Subcutaneous abdominal adipose tissue (tissue), 5 donors: ENCODE measurements around the gene MYL5.
A peak's percentile ranks its signal among the peaks of the same experiment; 100 is the strongest.

Experiments used
- H3K27ac ChIP-seq: one replicate; pipeline ENCODE4 v1.7.0; 2013; ENCODE audit warnings: low read depth, mild to moderate bottlenecking, inconsistent platforms, low read length, moderate library complexity
- H3K27me3 ChIP-seq, 5 donors: one replicate each; pipeline ENCODE4 v1.7.0; 2013; ENCODE audit warnings: low read length in 5 of 5, inconsistent platforms in 1 of 5; ENCODE audit not compliant: control insufficient read depth in 5 of 5, insufficient read depth in 4 of 5
- H3K36me3 ChIP-seq, 5 donors: one replicate each; pipeline ENCODE4 v1.7.0; 2013; ENCODE audit warnings: low read length in 5 of 5; ENCODE audit not compliant: control insufficient read depth in 5 of 5, insufficient read depth in 5 of 5
- H3K4me1 ChIP-seq, 5 donors: one replicate each; pipeline ENCODE4 v1.7.0; 2013; ENCODE audit warnings: low read length in 5 of 5, mild to moderate bottlenecking in 3 of 5, moderate library complexity in 1 of 5; ENCODE audit not compliant: control insufficient read depth in 5 of 5, insufficient read depth in 5 of 5
- H3K4me3 ChIP-seq, 5 donors: one replicate each; pipeline ENCODE4 v1.7.0; 2013; ENCODE audit warnings: low read length in 5 of 5, low read depth in 1 of 5
- H3K9ac ChIP-seq, 5 donors: one replicate each; pipeline ENCODE4 v1.7.0; 2013; ENCODE audit warnings: low read length in 5 of 5, mild to moderate bottlenecking in 4 of 5, moderate library complexity in 3 of 5
- H3K9me3 ChIP-seq, 5 donors: one replicate each; pipeline ENCODE4 v1.7.0; 2013; ENCODE audit warnings: low read length in 5 of 5; ENCODE audit not compliant: control insufficient read depth in 5 of 5
- donor health status: healthy.
- donor health status: healthy.
- donor health status: healthy.
- donor health status: healthy.
- donor health status: healthy.

The MYL5 gene, protein sequence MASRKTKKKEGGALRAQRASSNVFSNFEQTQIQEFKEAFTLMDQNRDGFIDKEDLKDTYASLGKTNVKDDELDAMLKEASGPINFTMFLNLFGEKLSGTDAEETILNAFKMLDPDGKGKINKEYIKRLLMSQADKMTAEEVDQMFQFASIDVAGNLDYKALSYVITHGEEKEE

DNA sequence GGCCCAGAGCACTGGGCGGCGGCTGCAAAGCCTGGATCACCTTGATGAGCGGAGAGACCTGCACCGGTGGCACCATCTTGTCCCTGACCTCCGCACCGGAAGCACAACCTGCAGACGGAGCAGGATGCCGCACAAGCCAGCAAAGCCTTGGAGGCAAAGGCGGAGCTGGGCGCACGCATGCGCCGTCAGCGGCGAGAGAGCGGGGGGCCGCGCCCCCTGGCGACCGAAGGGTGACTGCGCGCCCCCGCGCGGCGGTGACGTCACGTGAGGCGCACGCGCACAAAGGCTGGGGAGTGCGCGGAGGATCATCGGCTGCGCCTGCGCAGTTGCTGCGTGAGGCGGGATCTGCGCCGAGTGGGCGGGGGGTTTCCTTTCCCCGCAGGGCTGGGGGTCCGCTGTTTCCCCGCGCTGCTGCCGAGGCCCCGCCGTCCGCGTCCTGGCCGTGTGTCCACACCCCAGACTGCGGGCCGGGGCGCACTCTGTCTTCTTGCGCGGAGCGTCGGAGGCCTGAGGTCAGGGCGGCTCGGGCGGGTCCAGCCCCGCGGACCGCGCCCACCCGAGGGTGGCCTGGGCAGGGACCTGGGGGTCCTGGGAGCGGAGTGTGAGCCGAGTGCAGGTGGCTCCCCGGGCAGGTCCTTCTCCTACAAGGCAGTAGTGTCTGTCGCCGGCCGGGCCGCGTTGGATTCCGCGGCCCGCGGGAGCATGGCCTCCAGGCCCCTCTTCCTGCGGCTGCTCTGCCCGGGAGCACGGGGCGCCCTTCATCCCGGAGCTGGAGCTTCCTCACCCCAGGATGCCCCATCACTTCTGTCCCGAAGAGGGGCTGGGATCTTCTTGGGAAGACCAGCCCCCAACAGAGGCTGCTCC is at the start of gene MYL5, which contains the start of gene ATP5ME:
TSS of gene MYL5 (plus strand) at position 371 of the 864 bp plus-strand sequence. CDS start 3,485 bp downstream, outside the sequence.
TSS of gene ATP5ME (minus strand) at position 105 of the 864 bp plus-strand sequence. CDS start at position 76, 29 bp downstream.
- Histone ChIP-seq H3K4me1 (peaks cover 3 to 29% (median 25%) of the 10 kb centered on the region in 5 donors), H3K27ac (peak within 1 kb of the TSS; percentile 97)

GRCh38 chr4:624705-625590 is 49.4 kb upstream of the MYL5 start, which contains the start of gene PDE6B:
TSS of gene PDE6B (plus strand) at chr4:625573. CDS start at chr4:625627, 54 bp downstream.
- Histone ChIP-seq H3K9ac (no peak within 1 kb of the TSS), H3K27ac (no peak within 1 kb of the TSS), H3K4me3 (no peak within 1 kb of the TSS), H3K9me3 (no peaks in the 10 kb centered on the region), H3K27me3 (peaks cover 0 to 23% (median 12%) of the 10 kb centered on the region in 5 donors), H3K4me1 (no peaks in the 10 kb centered on the region), H3K36me3 (no peaks in the 10 kb centered on the region)

More for the DNA sequence above, at the start of gene MYL5, which contains the start of gene ATP5ME:
- peak within 1 kb of the TSS; percentile 63 to 100 (median 99) for H3K9ac ChIP-seq
- H3K9me3 ChIP-seq: no peaks in the 10 kb centered on the region
- H3K4me3 ChIP-seq: peak within 1 kb of the TSS; percentile 63 to 92 (median 82)
- peaks cover 0 to 22% (median 19%) of the 10 kb centered on the region in 5 donors for H3K36me3 ChIP-seq
- H3K27me3 ChIP-seq: no peaks in the 10 kb centered on the region

GRCh38 chr4:625631-626161 is 48.6 kb upstream of the MYL5 start:
- Histone ChIP-seq H3K9ac (no peak overlapping the region), H3K4me3 (no peak overlapping the region), H3K9me3 (no peaks in the 10 kb centered on the region), H3K36me3 (no peaks in the 10 kb centered on the region), H3K27ac (no peak overlapping the region), H3K4me1 (no peaks in the 10 kb centered on the region), H3K27me3 (peaks cover 0 to 21% (median 16%) of the 10 kb centered on the region in 5 donors)

- Histone ChIP-seq H3K9me3 (peaks cover 0 to 3% (median 1%) of the 10 kb centered on the region in 5 donors), H3K9ac (no peak overlapping the region), H3K4me1 (no peaks in the 10 kb centered on the region), H3K36me3 (no peaks in the 10 kb centered on the region), H3K27me3 (peaks cover 0 to 21% (median 16%) of the 10 kb centered on the region in 5 donors), H3K4me3 (no peak overlapping the region), H3K27ac (no peak overlapping the region)
Observed at GRCh38 chr4:626201-627091, 47.9 kb upstream of the MYL5 start.

DNA sequence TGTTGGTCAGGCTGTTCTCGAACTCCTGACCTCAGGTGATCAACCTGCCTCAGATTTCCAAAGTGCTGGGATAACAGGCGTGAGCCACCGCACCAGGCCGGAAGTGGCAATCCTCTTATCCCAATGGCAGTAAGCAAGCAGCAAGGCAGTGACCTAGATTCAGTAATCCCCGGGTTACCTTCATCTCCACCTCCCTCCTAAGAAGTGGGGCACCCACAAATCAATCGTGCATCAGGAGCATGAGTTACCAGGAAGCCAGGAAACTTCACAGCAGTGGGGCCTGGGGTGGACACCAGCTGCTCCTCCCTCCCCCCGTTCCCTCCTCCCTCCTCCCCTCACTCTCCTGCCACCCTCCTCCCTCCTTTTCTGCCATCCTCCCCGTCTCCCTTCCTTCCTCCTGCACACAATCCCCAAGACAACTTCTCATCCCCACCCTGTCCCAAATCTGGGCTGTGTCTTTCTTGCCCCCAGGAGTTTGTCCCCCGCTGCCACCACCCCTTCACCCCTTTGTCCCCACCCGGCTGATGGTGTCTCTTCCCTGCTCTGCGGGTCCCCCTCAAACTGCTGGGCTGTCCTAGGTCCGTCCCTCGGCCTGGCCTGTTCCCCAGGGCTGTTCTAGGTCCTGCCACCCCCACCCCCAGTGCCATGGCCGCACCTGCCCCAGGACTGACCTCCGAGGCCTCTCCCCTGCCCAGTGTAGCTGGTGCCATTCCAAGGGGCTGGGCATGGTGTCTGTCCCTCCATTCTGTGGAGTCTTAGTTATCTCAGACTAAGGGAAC is 46.8 kb upstream of the MYL5 start:
- peaks cover 4 to 14% (median 11%) of the 10 kb centered on the region in 5 donors for H3K9me3 ChIP-seq
- peaks cover 0 to 21% (median 16%) of the 10 kb centered on the region in 5 donors for H3K27me3 ChIP-seq

DNA sequence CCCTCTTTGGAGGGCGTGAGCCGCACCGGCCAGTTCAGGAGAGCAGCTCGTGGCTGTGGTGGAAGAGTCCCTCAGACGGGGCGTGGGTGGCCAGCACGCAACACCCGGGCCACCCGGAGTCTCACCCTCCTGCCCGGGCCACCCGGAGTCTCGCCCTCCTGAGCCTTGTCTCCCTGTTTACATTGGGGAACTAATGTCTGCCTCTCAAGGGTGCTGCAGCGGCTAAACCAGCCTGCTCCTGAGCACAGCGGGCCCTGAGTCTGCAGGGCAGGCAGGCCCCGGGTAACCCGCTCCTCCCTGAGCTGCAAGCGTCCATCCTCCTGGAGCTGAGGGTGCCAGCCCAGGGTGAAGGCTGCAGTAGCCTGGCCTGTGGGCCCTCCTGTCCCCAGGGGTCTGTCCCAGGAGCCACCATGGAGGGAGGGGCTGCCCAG is 46.0 kb upstream of the MYL5 start:
- H3K9ac ChIP-seq: no peak overlapping the region
- H3K4me1 ChIP-seq: no peaks in the 10 kb centered on the region
- H3K27me3 ChIP-seq: peaks cover 0 to 21% (median 11%) of the 10 kb centered on the region in 5 donors
- H3K9me3 ChIP-seq: peaks cover 4 to 19% (median 18%) of the 10 kb centered on the region in 5 donors
- H3K27ac ChIP-seq: no peak overlapping the region
- H3K36me3 ChIP-seq: no peaks in the 10 kb centered on the region
- no peak overlapping the region for H3K4me3 ChIP-seq

More for the DNA sequence above, 46.8 kb upstream of the MYL5 start:
- no peaks in the 10 kb centered on the region for H3K36me3 ChIP-seq
- H3K27ac ChIP-seq: no peak overlapping the region
- H3K9ac ChIP-seq: no peak overlapping the region
- H3K4me1 ChIP-seq: no peaks in the 10 kb centered on the region
- H3K4me3 ChIP-seq: no peak overlapping the region

DNA sequence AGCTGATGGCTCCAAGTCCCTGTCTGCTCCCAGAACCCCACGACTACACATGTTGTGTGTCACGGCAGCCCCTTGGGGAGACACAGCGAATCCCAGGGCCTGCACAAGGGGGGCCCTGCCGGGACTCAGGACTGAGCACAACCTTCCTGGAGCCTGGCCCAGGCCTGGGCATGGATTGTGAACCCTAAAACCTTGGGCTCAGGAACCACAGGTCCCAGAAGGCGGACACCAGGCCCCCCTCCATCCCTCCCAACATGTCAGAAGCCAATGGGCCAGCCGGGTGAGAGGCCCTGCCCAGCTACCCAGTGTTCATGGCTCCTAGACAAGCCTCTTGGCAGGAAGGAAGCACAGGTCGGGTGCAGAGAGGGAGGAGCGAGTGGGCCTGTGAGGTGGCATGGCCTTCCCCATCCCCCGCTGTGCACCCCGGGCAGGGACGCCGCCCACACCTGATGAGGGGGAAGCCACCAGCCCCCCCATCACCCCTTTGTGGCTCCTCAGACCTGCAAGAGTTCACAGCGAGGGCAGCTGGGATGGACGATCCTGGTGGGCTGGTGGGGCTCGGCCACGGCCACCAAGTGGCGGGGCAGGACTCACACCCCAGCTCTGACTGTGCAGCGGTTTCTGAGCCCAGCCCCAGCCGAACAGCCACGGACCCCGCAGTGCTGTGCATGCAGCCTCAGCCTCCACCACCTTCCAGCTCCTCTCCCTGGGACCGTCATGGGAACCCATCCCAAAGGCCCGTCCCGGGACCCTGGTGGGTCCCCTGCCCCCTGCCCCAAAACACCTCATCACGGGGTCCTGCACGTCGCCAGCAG is 45.3 kb upstream of the MYL5 start:
- H3K9me3 ChIP-seq: peaks cover 4 to 19% (median 18%) of the 10 kb centered on the region in 5 donors
- peaks cover 0 to 21% (median 10%) of the 10 kb centered on the region in 5 donors for H3K27me3 ChIP-seq
- no peak overlapping the region for H3K9ac ChIP-seq
- no peaks in the 10 kb centered on the region for H3K4me1 ChIP-seq
- H3K36me3 ChIP-seq: no peaks in the 10 kb centered on the region
- H3K4me3 ChIP-seq: no peak overlapping the region
- no peak overlapping the region for H3K27ac ChIP-seq

DNA sequence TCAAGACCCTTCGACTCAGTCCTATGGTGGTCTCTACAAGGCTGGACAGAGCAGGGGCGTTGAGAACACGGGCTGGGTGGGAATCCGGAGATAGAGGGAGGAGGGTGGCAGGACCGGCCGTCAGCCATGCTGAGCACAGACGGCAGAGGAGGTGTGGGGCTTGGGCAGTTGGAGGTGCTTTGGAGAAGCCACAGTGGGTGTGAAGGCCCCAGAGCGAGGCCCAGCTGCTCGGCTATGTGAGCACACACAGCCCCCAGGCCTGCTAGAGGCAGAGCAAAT is 44.8 kb upstream of the MYL5 start:
- Histone ChIP-seq H3K27me3 (peaks cover 0 to 18% (median 10%) of the 10 kb centered on the region in 5 donors), H3K9ac (no peak overlapping the region), H3K4me3 (no peak overlapping the region), H3K4me1 (no peaks in the 10 kb centered on the region), H3K9me3 (peaks cover 4 to 19% (median 18%) of the 10 kb centered on the region in 5 donors), H3K36me3 (no peaks in the 10 kb centered on the region), H3K27ac (no peak overlapping the region)
